ENCODE results near the gene UBE2O.

DNA sequence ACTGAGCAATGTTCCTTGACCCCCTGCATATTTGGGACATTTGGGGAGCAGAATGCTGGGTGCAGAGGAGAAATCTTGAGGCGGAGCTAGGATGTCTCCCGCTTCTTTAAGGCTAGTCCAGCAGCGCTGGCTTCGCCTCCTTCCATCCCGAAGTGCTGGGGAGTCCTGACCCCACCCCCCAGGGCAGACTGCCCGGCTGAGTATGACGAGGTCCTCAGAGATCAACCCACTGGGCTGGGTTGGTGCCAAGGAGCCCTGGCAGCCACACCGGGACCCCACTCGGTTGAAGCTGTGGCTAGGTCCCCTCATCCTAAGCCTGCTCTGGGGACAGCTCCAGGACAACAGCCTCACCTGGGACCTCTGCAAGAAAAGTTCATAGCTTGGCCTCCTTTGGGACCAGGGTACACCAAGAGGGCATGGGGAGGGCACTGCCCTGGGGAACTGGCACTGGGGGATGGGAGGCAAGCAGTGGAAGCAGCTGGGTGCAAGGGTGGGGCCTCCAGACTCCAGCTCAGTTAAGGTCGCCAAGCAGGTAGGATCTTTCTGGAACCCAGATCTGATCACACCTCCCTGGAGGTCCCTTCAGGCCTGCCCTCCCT is 37.3 kb upstream of the UBE2O start:
- TF ChIP-seq, protein P1, sequence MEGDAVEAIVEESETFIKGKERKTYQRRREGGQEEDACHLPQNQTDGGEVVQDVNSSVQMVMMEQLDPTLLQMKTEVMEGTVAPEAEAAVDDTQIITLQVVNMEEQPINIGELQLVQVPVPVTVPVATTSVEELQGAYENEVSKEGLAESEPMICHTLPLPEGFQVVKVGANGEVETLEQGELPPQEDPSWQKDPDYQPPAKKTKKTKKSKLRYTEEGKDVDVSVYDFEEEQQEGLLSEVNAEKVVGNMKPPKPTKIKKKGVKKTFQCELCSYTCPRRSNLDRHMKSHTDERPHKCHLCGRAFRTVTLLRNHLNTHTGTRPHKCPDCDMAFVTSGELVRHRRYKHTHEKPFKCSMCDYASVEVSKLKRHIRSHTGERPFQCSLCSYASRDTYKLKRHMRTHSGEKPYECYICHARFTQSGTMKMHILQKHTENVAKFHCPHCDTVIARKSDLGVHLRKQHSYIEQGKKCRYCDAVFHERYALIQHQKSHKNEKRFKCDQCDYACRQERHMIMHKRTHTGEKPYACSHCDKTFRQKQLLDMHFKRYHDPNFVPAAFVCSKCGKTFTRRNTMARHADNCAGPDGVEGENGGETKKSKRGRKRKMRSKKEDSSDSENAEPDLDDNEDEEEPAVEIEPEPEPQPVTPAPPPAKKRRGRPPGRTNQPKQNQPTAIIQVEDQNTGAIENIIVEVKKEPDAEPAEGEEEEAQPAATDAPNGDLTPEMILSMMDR (IDR thresholded peaks at IDR 0.05; ENCODE audit: extremely low read depth in 1 of 2, insufficient read depth in 1 of 2, low read depth in 1 of 2, low read length in 2 of 2) = no peak
- no peak for TF ChIP-seq POLR2AphosphoS5 (IDR thresholded peaks at IDR 0.05; ENCODE audit: insufficient read depth, low read depth, low read length)
- TF ChIP-seq EZH2 (IDR thresholded peaks at IDR 0.05; ENCODE audit: borderline replicate concordance, low read depth, low read length, severe bottlenecking) = no peak
